ENCODE data around the gene PPM1E. TPM values are rescaled to one million over a fixed set of nuclear protein-coding genes. Genes with fewer than 3 reads are reported as not detected.

PPM1E gene
- total and polyA plus RNA-seq, 2 experiments from 2014 or later: 0.42 to 0.77 TPM

DNA sequence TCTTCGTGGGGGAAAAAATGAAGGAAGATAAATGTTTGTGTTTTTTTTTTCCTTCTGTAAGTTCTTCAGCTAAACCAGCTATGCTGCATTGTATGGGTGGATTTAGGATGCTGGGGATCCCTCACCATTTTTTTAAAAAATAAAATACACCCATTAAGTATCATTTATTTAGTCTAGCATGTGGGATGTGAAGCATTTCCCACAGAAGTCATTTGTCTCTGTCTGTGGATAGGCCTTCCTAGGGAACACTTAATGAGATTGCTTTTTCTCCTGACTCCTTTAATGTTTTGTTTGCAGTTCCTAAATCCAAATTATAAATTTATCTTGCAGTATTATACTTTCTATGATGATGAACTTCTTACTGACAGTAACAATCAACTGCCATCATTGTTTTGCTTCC lies 146.7 kb downstream of the PPM1E start:
- Histone ChIP-seq H3K4me2 (no peak overlapping the region), H3K36me3 (replicated peaks; ENCODE audit: insufficient read depth, low read depth) (no peaks in the 10 kb centered on the region), H4K20me1 (ENCODE audit: insufficient read depth, poor library complexity, severe bottlenecking) (no peaks in the 10 kb centered on the region), H3K4me1 (ENCODE audit: insufficient read depth) (no peaks in the 10 kb centered on the region), H3K27ac (no peak overlapping the region), H3K9me2 (replicated peaks; ENCODE audit: insufficient read depth) (no peaks in the 10 kb centered on the region), H3K4me3 (no peak overlapping the region), H2AFZ (no peak overlapping the region), H3K9me3 (ENCODE audit: low read depth) (no peaks in the 10 kb centered on the region), H3K79me2 (no peaks in the 10 kb centered on the region), H3K27me3 (no peaks in the 10 kb centered on the region)
- 90% methylated on average over 1 of the region's 1 CpG for WGBS (ENCODE audit: low lambda C conversion rate, missing lambda C conversion rate)
- no peak for DNase-seq (ENCODE audit: low spot score)
- TF ChIP-seq EZH2 (IDR thresholded peaks at IDR 0.05; ENCODE audit: borderline replicate concordance) (no peak), EZH2phosphoT487 (IDR thresholded peaks at IDR 0.05; ENCODE audit: low read depth, severe bottlenecking, unreplicated experiment) (no peak)
- TF ChIP-seq, protein P1, sequence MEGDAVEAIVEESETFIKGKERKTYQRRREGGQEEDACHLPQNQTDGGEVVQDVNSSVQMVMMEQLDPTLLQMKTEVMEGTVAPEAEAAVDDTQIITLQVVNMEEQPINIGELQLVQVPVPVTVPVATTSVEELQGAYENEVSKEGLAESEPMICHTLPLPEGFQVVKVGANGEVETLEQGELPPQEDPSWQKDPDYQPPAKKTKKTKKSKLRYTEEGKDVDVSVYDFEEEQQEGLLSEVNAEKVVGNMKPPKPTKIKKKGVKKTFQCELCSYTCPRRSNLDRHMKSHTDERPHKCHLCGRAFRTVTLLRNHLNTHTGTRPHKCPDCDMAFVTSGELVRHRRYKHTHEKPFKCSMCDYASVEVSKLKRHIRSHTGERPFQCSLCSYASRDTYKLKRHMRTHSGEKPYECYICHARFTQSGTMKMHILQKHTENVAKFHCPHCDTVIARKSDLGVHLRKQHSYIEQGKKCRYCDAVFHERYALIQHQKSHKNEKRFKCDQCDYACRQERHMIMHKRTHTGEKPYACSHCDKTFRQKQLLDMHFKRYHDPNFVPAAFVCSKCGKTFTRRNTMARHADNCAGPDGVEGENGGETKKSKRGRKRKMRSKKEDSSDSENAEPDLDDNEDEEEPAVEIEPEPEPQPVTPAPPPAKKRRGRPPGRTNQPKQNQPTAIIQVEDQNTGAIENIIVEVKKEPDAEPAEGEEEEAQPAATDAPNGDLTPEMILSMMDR (IDR thresholded peaks at IDR 0.05; ENCODE audit: poor library complexity): no peak

DNA sequence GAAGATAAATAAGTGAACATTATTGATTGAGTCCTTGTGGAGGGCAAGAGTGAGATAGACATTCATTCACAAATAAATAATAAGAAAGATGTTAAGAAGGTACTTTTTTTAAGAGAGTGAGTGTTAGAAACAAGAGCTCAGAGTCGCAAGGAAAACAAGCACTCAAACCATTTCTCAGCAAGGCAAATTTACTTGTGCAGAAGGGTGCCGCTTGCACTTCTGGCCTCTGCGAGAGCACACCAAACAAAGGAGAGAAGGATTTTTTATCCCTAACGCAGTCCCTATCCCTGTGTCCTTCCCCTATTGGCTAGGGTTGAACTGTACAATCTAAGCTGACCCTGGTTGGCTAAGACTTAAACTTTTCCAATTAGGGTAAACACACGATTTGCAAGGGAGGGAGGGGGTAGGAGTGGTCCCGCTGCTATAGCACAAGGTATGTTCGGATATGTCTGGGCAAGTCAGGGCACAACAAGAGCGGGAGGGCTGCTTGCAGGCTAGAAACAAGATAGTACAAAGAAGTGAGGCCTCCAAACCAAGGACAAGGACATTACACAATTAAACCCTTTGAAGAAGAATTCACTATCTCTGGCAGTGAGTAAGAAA lies 156.2 kb downstream of the PPM1E start:
- Histone ChIP-seq H2AFZ (no peak overlapping the region), H3K79me2 (no peaks in the 10 kb centered on the region), H3K27me3 (no peaks in the 10 kb centered on the region), H3K36me3 (replicated peaks; ENCODE audit: insufficient read depth, low read depth) (no peaks in the 10 kb centered on the region), H3K9me2 (replicated peaks; ENCODE audit: insufficient read depth) (no peaks in the 10 kb centered on the region), H3K9me3 (ENCODE audit: low read depth) (no peaks in the 10 kb centered on the region), H3K4me3 (no peak overlapping the region), H3K4me1 (ENCODE audit: insufficient read depth) (no peaks in the 10 kb centered on the region), H4K20me1 (ENCODE audit: insufficient read depth, poor library complexity, severe bottlenecking) (no peaks in the 10 kb centered on the region), H3K27ac (peak overlapping the region; percentile 26), H3K4me2 (no peak overlapping the region)
- no peak for TF ChIP-seq EZH2phosphoT487 (IDR thresholded peaks at IDR 0.05; ENCODE audit: low read depth, severe bottlenecking, unreplicated experiment)
- TF ChIP-seq, protein P1 (IDR thresholded peaks at IDR 0.05; ENCODE audit: poor library complexity): no peak
- no peak for TF ChIP-seq EZH2 (IDR thresholded peaks at IDR 0.05; ENCODE audit: borderline replicate concordance)
- DNase-seq (ENCODE audit: low spot score): no peak
- WGBS (ENCODE audit: low lambda C conversion rate, missing lambda C conversion rate): 82% methylated on average over 8 of the region's 8 CpGs

DNA sequence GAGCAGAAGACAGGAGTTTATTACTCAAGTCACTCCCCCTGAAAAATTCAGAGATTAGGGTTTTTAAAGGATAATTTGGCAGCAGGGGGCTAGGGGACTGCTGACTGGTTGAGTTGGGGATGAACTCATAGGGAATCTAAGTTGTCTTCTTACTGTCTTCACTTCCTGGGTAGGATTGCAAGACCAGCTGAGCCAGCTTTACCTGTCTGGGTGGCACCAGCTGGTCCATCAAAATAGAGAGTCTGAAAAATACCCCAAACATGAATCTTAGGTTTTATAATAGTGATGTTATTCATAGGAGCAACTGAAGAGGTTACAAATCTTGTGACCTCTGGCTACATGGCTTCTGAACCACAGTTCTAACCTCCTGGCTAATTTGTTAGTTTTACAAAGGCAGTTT lies 157.9 kb downstream of the PPM1E start:
- H3K79me2 ChIP-seq: no peaks in the 10 kb centered on the region
- H3K4me1 ChIP-seq (ENCODE audit: insufficient read depth): no peaks in the 10 kb centered on the region
- H3K36me3 ChIP-seq (replicated peaks; ENCODE audit: insufficient read depth, low read depth): no peaks in the 10 kb centered on the region
- no peaks in the 10 kb centered on the region for H3K9me3 ChIP-seq (ENCODE audit: low read depth)
- no peak overlapping the region for H3K4me3 ChIP-seq
- DNase-seq (ENCODE audit: low spot score): no peak
- H2AFZ ChIP-seq: no peak overlapping the region
- H3K27me3 ChIP-seq: no peaks in the 10 kb centered on the region
- no peak overlapping the region for H3K4me2 ChIP-seq
- H3K9me2 ChIP-seq (replicated peaks; ENCODE audit: insufficient read depth): no peaks in the 10 kb centered on the region
- H3K27ac ChIP-seq: peak overlapping the region; percentile 45
- TF ChIP-seq EZH2phosphoT487 (IDR thresholded peaks at IDR 0.05; ENCODE audit: low read depth, severe bottlenecking, unreplicated experiment): no peak
- no peak for TF ChIP-seq EZH2 (IDR thresholded peaks at IDR 0.05; ENCODE audit: borderline replicate concordance)
- TF ChIP-seq, protein P1 (IDR thresholded peaks at IDR 0.05; ENCODE audit: poor library complexity): no peak
- H4K20me1 ChIP-seq (ENCODE audit: insufficient read depth, poor library complexity, severe bottlenecking): no peaks in the 10 kb centered on the region
